HG03159 (cell line): ENCODE results near the gene CLDN34.

Experiments used
- ATAC-seq: cut with Tn5 transposase; IDR thresholded peaks from one replicate; pipeline ENCODE4 v1.9.1; 2021; ENCODE audit warnings: mild to moderate bottlenecking, moderate library complexity; ENCODE audit not compliant: unreplicated experiment

Gene CLDN34

GRCh38 chrX:9980401-9980800, 13.2 kb downstream of the CLDN34 start:
- no peak for ATAC-seq

- ATAC-seq = no peak
Observed at GRCh38 chrX:9980927-9981326, 13.8 kb downstream of the CLDN34 start.

GRCh38 chrX:9983441-9983840, 16.3 kb downstream of the CLDN34 start:
- ATAC-seq = no peak

- ATAC-seq = no peak
Observed at GRCh38 chrX:9983846-9984245, 16.7 kb downstream of the CLDN34 start.

- ATAC-seq = no peak
Observed at GRCh38 chrX:9988762-9989161, 21.6 kb downstream of the CLDN34 start.

- no peak for ATAC-seq
Observed at GRCh38 chrX:9992061-9992460, 24.9 kb downstream of the CLDN34 start.

GRCh38 chrX:9992724-9993123, 25.6 kb downstream of the CLDN34 start:
- ATAC-seq = no peak

GRCh38 chrX:9995855-9996339, 28.7 kb downstream of the CLDN34 start:
- ATAC-seq = peak; percentile 86

- ATAC-seq = no peak
Observed at GRCh38 chrX:9997041-9997440, 29.9 kb downstream of the CLDN34 start.

GRCh38 chrX:9997524-9997923, 30.4 kb downstream of the CLDN34 start:
- no peak for ATAC-seq

- ATAC-seq = no peak
Observed at GRCh38 chrX:10001496-10001895, 34.3 kb downstream of the CLDN34 start.

GRCh38 chrX:10004832-10005475, 37.8 kb downstream of the CLDN34 start:
- ATAC-seq = no peak

GRCh38 chrX:10006086-10006485, 38.9 kb downstream of the CLDN34 start:
- no peak for ATAC-seq

GRCh38 chrX:10006770-10007169, 39.6 kb downstream of the CLDN34 start:
- no peak for ATAC-seq

- no peak for ATAC-seq
Observed at GRCh38 chrX:10007621-10008020, 40.5 kb downstream of the CLDN34 start.

- no peak for ATAC-seq
Observed at GRCh38 chrX:10008483-10009056, 41.4 kb downstream of the CLDN34 start.

- ATAC-seq = no peak
Observed at GRCh38 chrX:10009741-10010140, 42.6 kb downstream of the CLDN34 start.

GRCh38 chrX:10010686-10011085, 43.5 kb downstream of the CLDN34 start:
- no peak for ATAC-seq

GRCh38 chrX:10011261-10011931, 44.2 kb downstream of the CLDN34 start:
- ATAC-seq = no peak

- ATAC-seq = no peak
Observed at GRCh38 chrX:10011991-10012390, 44.8 kb downstream of the CLDN34 start.

GRCh38 chrX:10014462-10015354, 47.5 kb downstream of the CLDN34 start:
- ATAC-seq = peak; percentile 84
